ENCODE measurements around the gene PLEKHA5.

DNA sequence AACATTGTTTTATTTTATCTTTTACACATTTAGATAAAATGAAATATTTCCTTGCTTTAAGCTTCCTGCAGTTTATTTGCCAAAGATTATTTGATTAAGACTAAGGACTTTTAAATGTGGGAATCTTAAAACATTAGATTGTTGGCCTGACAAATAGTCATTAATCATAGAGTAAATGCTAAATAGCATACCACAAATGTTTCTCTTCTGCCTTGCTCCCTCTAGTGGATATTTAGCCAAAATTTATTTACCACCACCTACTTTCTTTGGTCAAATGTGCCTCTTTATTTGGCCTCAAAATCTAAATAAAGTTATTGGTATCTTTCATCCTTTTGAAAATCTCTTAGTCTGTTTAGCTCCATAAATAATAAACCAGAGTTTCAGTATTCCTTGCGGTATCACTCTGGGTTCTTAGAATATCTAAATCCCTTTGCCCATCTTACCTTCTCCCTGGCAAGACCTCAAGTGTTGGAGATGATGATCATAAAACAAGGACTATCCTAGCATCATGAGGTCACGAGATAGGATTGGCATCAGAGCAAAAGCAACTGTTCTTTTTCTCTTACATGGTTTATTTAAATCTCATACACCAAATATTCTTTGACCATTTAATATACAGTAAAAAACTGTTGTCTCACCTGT, 159.2 kb downstream of the PLEKHA5 start:
- TF ChIP-seq, protein P1, sequence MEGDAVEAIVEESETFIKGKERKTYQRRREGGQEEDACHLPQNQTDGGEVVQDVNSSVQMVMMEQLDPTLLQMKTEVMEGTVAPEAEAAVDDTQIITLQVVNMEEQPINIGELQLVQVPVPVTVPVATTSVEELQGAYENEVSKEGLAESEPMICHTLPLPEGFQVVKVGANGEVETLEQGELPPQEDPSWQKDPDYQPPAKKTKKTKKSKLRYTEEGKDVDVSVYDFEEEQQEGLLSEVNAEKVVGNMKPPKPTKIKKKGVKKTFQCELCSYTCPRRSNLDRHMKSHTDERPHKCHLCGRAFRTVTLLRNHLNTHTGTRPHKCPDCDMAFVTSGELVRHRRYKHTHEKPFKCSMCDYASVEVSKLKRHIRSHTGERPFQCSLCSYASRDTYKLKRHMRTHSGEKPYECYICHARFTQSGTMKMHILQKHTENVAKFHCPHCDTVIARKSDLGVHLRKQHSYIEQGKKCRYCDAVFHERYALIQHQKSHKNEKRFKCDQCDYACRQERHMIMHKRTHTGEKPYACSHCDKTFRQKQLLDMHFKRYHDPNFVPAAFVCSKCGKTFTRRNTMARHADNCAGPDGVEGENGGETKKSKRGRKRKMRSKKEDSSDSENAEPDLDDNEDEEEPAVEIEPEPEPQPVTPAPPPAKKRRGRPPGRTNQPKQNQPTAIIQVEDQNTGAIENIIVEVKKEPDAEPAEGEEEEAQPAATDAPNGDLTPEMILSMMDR (IDR thresholded peaks at IDR 0.05) = peak; percentile 42 to 69 (median 60)
- TF ChIP-seq POLR2AphosphoS5 (IDR thresholded peaks at IDR 0.05) (no peak), POLR2A (IDR thresholded peaks at IDR 0.05) (no peak)
